GM23248 (cell line): Measurements from ENCODE around the gene CCDC47. TPM values are rescaled to one million over a fixed set of nuclear protein-coding genes. Genes with fewer than 3 reads are reported as not detected.

Source experiments
- DNase-seq: peaks from one replicate; pipeline ENCODE4 v3.0.0-alpha.2; 2015
- H2AFZ ChIP-seq: fragments of 200-600 bp; sonication (generic); 2 replicates; pipeline ENCODE4 v1.6.1; 2016; ENCODE audit warnings: antibody characterized with exemption
- H3F3A ChIP-seq: fragments of 200-600 bp; sonication (generic); 2 replicates; pipeline ENCODE4 v1.6.1; 2016; ENCODE audit warnings: mild to moderate bottlenecking, antibody characterized with exemption, mixed run types; ENCODE audit not compliant: insufficient read depth
- H3K27ac ChIP-seq: fragments of 200-600 bp; sonication (generic); 2 replicates; pipeline ENCODE4 v1.5.1; 2016; ENCODE audit warnings: mild to moderate bottlenecking
- H3K27me3 ChIP-seq: fragments of 200-600 bp; sonication (generic); replicated peaks from 2 replicates; pipeline ENCODE4 v1.6.1; 2016; ENCODE audit warnings: mild to moderate bottlenecking; ENCODE audit not compliant: insufficient read depth
- H3K36me3 ChIP-seq: fragments of 200-600 bp; sonication (generic); 2 replicates; pipeline ENCODE4 v1.6.1; 2016; ENCODE audit warnings: low read depth, mild to moderate bottlenecking
- H3K4me1 ChIP-seq: fragments of 200-600 bp; sonication (generic); 2 replicates; pipeline ENCODE4 v1.6.1; 2016; ENCODE audit warnings: mild to moderate bottlenecking; ENCODE audit not compliant: insufficient read depth
- H3K4me2 ChIP-seq: fragments of 200-600 bp; sonication (generic); one replicate; pipeline ENCODE4 v1.6.1; 2016; ENCODE audit warnings: mild to moderate bottlenecking; ENCODE audit not compliant: unreplicated experiment
- H3K4me3 ChIP-seq: fragments of 200-600 bp; sonication (generic); 2 replicates; pipeline ENCODE4 v1.5.1; 2016; ENCODE audit warnings: mild to moderate bottlenecking
- H3K79me2 ChIP-seq: fragments of 200-600 bp; sonication (generic); 2 replicates; pipeline ENCODE4 v1.6.1; 2016; ENCODE audit warnings: mild to moderate bottlenecking; ENCODE audit not compliant: insufficient read depth
- H3K9ac ChIP-seq: fragments of 200-600 bp; sonication (generic); 2 replicates; pipeline ENCODE4 v1.6.1; 2016; ENCODE audit warnings: mild to moderate bottlenecking
- H3K9me2 ChIP-seq: fragments of 200-600 bp; sonication (generic); 2 replicates; pipeline ENCODE4 v1.6.1; 2016; ENCODE audit warnings: mixed run types, mild to moderate bottlenecking, moderate library complexity; ENCODE audit not compliant: insufficient read depth
- H3K9me3 ChIP-seq: fragments of 200-600 bp; sonication (generic); one replicate; pipeline ENCODE4 v1.6.1; 2017; ENCODE audit warnings: low read depth
- H4K20me1 ChIP-seq: fragments of 200-600 bp; sonication (generic); 2 replicates; pipeline ENCODE4 v1.6.0; 2016; ENCODE audit not compliant: insufficient read depth
- EZH2 ChIP-seq: fragments of 200-600 bp; sonication (generic); IDR thresholded peaks from 2 replicates; pipeline ENCODE4 v1.6.1; 2018; ENCODE audit warnings: antibody characterized with exemption, mild to moderate bottlenecking; ENCODE audit not compliant: insufficient read depth, poor library complexity, severe bottlenecking
- EZH2phosphoT487 ChIP-seq: fragments of 200-600 bp; sonication (generic); IDR thresholded peaks from 2 replicates; pipeline ENCODE4 v1.6.1; 2018; ENCODE audit warnings: antibody characterized with exemption, moderate library complexity, mild to moderate bottlenecking, low read depth; ENCODE audit not compliant: insufficient read depth
- WGBS, 2 experiments: methylation state at CpG; one replicate each; pipeline ENCODE4 v1.1.6; 2015 to 2017; ENCODE audit warnings: low lambda C conversion rate in 2 of 2, low coverage in 1 of 2; ENCODE audit errors: missing lambda C conversion rate in 2 of 2; 5-methylcytosine and 5-hydroxymethylcytosine counted together
- in situ Hi-C: fragments of 300-500 bp; cut with MboI; formaldehyde crosslinking; loops from 2 replicates; pipeline ENCODE4 v1.15.0; 2020
- polyA plus RNA-seq: library from polyadenylated mRNA; unstranded; fragments of >200 nt; fragmentation: Nextera tagmentation; extraction: Ambion mirVana; gene quantifications from 2 replicates; pipeline ENCODE4 v1.2.1, GENCODE V29; 2016
- total RNA-seq: library from RNA; depleted of rRNA; stranded (reverse); fragments of >200 nt; shearing (Covaris generic); gene quantifications from 2 replicates; pipeline ENCODE4 v1.2.3, GENCODE V29; 2014

Gene CCDC47
- total and polyA plus RNA-seq, 2 experiments from 2014 or later, result 60.5 to 72.2 TPM

DNA sequence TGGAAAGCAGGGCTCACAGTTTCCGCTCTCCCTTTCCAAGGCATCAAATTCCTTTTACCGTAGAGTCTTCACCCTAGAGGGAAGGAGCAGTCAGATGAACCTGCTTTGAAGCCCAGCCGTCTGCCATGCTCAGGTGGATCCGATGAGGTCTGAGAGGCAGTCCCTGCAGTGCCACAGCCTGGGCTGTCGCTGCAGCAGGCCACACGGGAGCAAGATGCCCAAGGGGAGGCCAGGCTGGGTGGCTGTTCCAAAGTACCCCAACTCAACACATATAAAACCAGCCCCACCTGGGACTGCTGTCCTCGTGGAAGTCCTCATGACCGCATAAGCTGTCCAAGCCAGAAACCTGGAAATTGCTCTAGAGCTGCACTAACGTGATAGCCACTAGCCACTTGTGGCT lies 68.6 kb downstream of the CCDC47 start:
- WGBS, 2 experiments, result 89 to 91% methylated on average over 9 of the region's 9 CpGs
- Histone ChIP-seq H3K79me2 (no peaks in the 10 kb centered on the region), H3K4me1 (0 out of 2 replicates have a peak, but pooled peaks cover 4% of the 10 kb centered on the region), H3K9me2 (no peaks in the 10 kb centered on the region), H4K20me1 (no peaks in the 10 kb centered on the region), H2AFZ (no peak overlapping the region), H3F3A (peaks cover 5% of the 10 kb centered on the region; the same call in 1 of the 2 replicates), H3K4me3 (no peak overlapping the region), H3K27me3 (no peaks in the 10 kb centered on the region), H3K27ac (no peak overlapping the region), H3K36me3 (peaks cover 15% of the 10 kb centered on the region; the same call in 1 of the 2 replicates), H3K9ac (no peak overlapping the region), H3K4me2 (no peak overlapping the region), H3K9me3 (no peaks in the 10 kb centered on the region)
- TF ChIP-seq EZH2, result no peak
- TF ChIP-seq EZH2phosphoT487, result no peak
- in situ Hi-C loops, result no loop called here
- DNase-seq, result no peak

GRCh38 chr17:63704259-63704576 lies 69.2 kb downstream of the CCDC47 start:
- Histone ChIP-seq H4K20me1 (no peaks in the 10 kb centered on the region), H2AFZ (no peak overlapping the region), H3K4me1 (0 out of 2 replicates have a peak, but pooled peaks cover 4% of the 10 kb centered on the region), H3K27ac (no peak overlapping the region), H3K4me2 (no peak overlapping the region), H3K9ac (no peak overlapping the region), H3K9me2 (no peaks in the 10 kb centered on the region), H3K79me2 (no peaks in the 10 kb centered on the region), H3F3A (peaks cover 5% of the 10 kb centered on the region; the same call in 1 of the 2 replicates), H3K36me3 (peaks cover 10% of the 10 kb centered on the region; the same call in 1 of the 2 replicates), H3K4me3 (no peak overlapping the region), H3K9me3 (no peaks in the 10 kb centered on the region), H3K27me3 (no peaks in the 10 kb centered on the region)
- WGBS, 2 experiments, result 94 to 95% methylated on average over 5 to 11 of the region's 11 CpGs
- in situ Hi-C loops, result no loop called here
- no peak for DNase-seq
- no peak for TF ChIP-seq EZH2phosphoT487

- Histone ChIP-seq H3K27me3 (no peaks in the 10 kb centered on the region), H3K9ac (no peak overlapping the region), H3K4me3 (no peak overlapping the region), H3K4me1 (0 out of 2 replicates have a peak, but pooled peaks cover 4% of the 10 kb centered on the region), H3K9me3 (no peaks in the 10 kb centered on the region), H3K9me2 (no peaks in the 10 kb centered on the region), H3K79me2 (no peaks in the 10 kb centered on the region), H3K36me3 (peaks cover 5% of the 10 kb centered on the region; the same call in 1 of the 2 replicates), H4K20me1 (no peaks in the 10 kb centered on the region), H3K27ac (no peak overlapping the region), H2AFZ (no peak overlapping the region), H3K4me2 (no peak overlapping the region), H3F3A (peaks cover 5% of the 10 kb centered on the region; the same call in 1 of the 2 replicates)
- DNase-seq, result no peak
- TF ChIP-seq EZH2phosphoT487 (no peak), EZH2 (no peak)
- in situ Hi-C loops, result no loop called here
- 96% methylated on average over 16 of the region's 16 CpGs for WGBS, 2 experiments
These were observed 69.7 kb downstream of the CCDC47 start for GRCh38 chr17:63703556-63704258.

GRCh38 chr17:63703029-63703428 lies 70.4 kb downstream of the CCDC47 start:
- H3K9me2 ChIP-seq, result no peaks in the 10 kb centered on the region
- 87 to 92% methylated on average over 5 of the region's 5 CpGs for WGBS, 2 experiments
- in situ Hi-C loops, result no loop called here

More at GRCh38 chr17:63703029-63703428, 70.4 kb downstream of the CCDC47 start:
- Histone ChIP-seq H3K9ac (no peak overlapping the region), H3K9me3 (no peaks in the 10 kb centered on the region), H2AFZ (no peak overlapping the region), H3K27me3 (no peaks in the 10 kb centered on the region), H3F3A (peaks cover 5% of the 10 kb centered on the region; the same call in 1 of the 2 replicates), H3K4me1 (0 out of 2 replicates have a peak, but pooled peaks cover 4% of the 10 kb centered on the region), H3K4me3 (no peak overlapping the region), H3K79me2 (no peaks in the 10 kb centered on the region), H3K4me2 (no peak overlapping the region), H3K27ac (no peak overlapping the region), H4K20me1 (no peaks in the 10 kb centered on the region), H3K36me3 (no peaks in the 10 kb centered on the region)
- TF ChIP-seq EZH2phosphoT487, result no peak
- no peak for TF ChIP-seq EZH2
- no peak for DNase-seq
